B cell (primary cell): ENCODE measurements around the gene TPP2.

ENCODE experiments used
- EZH2 ChIP-seq: IDR thresholded peaks from 2 replicates; pipeline ENCODE4 v1.6.1; 2012; ENCODE audit warnings: borderline replicate concordance, low read depth, mild to moderate bottlenecking, moderate library complexity, low read length; ENCODE audit not compliant: insufficient read depth, poor library complexity, severe bottlenecking
- TF ChIP-seq, protein P1 (sequence below): fragments of 200-600 bp; IDR thresholded peaks from one replicate; pipeline ENCODE4 v1.8.0; 2022; ENCODE audit warnings: antibody characterized with exemption, mild to moderate bottlenecking

DNA sequence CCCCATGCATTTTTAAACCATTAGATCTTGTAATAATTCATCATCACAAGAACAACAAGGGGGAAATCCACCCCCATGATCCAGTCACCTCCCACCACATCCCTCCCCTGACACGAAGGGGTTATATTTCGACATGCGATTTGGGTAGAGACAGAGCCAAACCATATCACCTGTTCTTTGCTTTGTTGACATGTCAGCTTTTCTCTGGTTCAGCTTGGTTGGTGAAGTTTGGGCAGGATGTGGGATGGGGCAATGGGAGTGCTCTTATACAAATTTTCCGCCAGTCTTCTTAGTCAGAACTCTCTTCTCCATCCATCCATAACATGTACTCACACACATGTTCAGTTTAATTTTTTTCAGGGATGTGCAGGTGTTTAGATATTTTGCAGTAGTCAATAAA is 12.9 kb downstream of the TPP2 start:
- TF ChIP-seq, protein P1, sequence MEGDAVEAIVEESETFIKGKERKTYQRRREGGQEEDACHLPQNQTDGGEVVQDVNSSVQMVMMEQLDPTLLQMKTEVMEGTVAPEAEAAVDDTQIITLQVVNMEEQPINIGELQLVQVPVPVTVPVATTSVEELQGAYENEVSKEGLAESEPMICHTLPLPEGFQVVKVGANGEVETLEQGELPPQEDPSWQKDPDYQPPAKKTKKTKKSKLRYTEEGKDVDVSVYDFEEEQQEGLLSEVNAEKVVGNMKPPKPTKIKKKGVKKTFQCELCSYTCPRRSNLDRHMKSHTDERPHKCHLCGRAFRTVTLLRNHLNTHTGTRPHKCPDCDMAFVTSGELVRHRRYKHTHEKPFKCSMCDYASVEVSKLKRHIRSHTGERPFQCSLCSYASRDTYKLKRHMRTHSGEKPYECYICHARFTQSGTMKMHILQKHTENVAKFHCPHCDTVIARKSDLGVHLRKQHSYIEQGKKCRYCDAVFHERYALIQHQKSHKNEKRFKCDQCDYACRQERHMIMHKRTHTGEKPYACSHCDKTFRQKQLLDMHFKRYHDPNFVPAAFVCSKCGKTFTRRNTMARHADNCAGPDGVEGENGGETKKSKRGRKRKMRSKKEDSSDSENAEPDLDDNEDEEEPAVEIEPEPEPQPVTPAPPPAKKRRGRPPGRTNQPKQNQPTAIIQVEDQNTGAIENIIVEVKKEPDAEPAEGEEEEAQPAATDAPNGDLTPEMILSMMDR: no peak
- TF ChIP-seq EZH2: no peak
